Adrenal gland (tissue), 5 donors: ENCODE data around the gene HELZ.

ENCODE experiments used
- CTCF ChIP-seq, 6 experiments: fragments of 450-650 bp in 4 of 6; fragments of 200-600 bp in 2 of 6; sonication (generic) in 1 of 6; IDR thresholded peaks; 1 replicate in 5 of 6; 2 replicates in 1 of 6; pipeline versions ENCODE4 v1.5.1 to v1.8.0; 2016 to 2021; ENCODE audit warnings: antibody characterized with exemption in 6 of 6, mild to moderate bottlenecking in 2 of 6, moderate library complexity in 1 of 6
- POLR2A ChIP-seq, 2 donors: fragments of 450-650 bp; IDR thresholded peaks; one replicate each; pipeline ENCODE4 v1.6.1; 2017; ENCODE audit warnings: antibody characterized with exemption in 2 of 2, mild to moderate bottlenecking in 2 of 2, moderate library complexity in 1 of 2
- donor health status: DM: no; HTN: no; CAD: no.

- TF ChIP-seq CTCF (IDR thresholded peaks at IDR 0.05) (no peak), POLR2A (IDR thresholded peaks at IDR 0.05) (no peak)
These were observed 12.6 kb downstream of the HELZ start for GRCh38 chr17:67232441-67232840.
